GM10266 (cell line): ENCODE results near the gene SPNS2.

ENCODE experiments used
- DNase-seq: peaks from one replicate; pipeline ENCODE4 v3.0.0; 2012; ENCODE audit errors: extremely low spot score
- CTCF ChIP-seq: IDR thresholded peaks from 2 replicates; pipeline ENCODE4 v1.5.1; 2012; ENCODE audit warnings: mild to moderate bottlenecking, low read depth; ENCODE audit not compliant: control insufficient read depth, insufficient read depth; ENCODE audit errors: missing control alignments

SPNS2 gene

GRCh38 chr17:4499431-4500190 lies 930 bp downstream of the SPNS2 start:
- no peak for TF ChIP-seq CTCF
- DNase-seq = peak; percentile 47

- no peak for DNase-seq
Measured at GRCh38 chr17:4500191-4500571, 1.5 kb downstream of the SPNS2 start.

GRCh38 chr17:4501295-4501949 lies 2.7 kb downstream of the SPNS2 start:
- DNase-seq = no peak
- no peak for TF ChIP-seq CTCF

More at GRCh38 chr17:4500191-4500571, 1.5 kb downstream of the SPNS2 start:
- TF ChIP-seq CTCF = no peak

GRCh38 chr17:4502466-4503154 lies 3.9 kb downstream of the SPNS2 start:
- DNase-seq = no peak
- no peak for TF ChIP-seq CTCF

GRCh38 chr17:4503283-4504025 lies 4.8 kb downstream of the SPNS2 start:
- no peak for TF ChIP-seq CTCF
- no peak for DNase-seq

- TF ChIP-seq CTCF = no peak
- DNase-seq = no peak
Measured at GRCh38 chr17:4504188-4504587, 5.5 kb downstream of the SPNS2 start.

GRCh38 chr17:4505187-4505586 lies 6.5 kb downstream of the SPNS2 start:
- DNase-seq = no peak
- TF ChIP-seq CTCF = no peak
